Prostate gland (tissue), 2 donors: ENCODE results near the gene CRYBG1. TPM values are rescaled to one million over a fixed set of nuclear protein-coding genes. Genes with fewer than 3 reads are reported as not detected.
"Not testable (repeated sequence)": the region's sequence is repeated elsewhere in the genome, so short reads cannot be mapped to it uniquely, and the experiment has no call there.

ENCODE experiments used
- DNase-seq: peaks from one replicate; pipeline ENCODE4 v3.0.0-alpha.2; 2019; ENCODE audit warnings: low spot score
- H3K27ac ChIP-seq, 2 donors: fragments of 200-600 bp; sonication (generic); 2 replicates each; pipeline ENCODE4 v1.5.1; 2017 to 2019
- H3K27me3 ChIP-seq: fragments of 200-600 bp; sonication (generic); replicated peaks from 2 replicates; pipeline ENCODE4 v1.5.1; 2019; ENCODE audit not compliant: insufficient read depth
- H3K36me3 ChIP-seq, 2 donors: fragments of 200-600 bp; sonication (generic); 1 replicate in 1 of 2; 2 replicates in 1 of 2; pipeline versions ENCODE4 v1.5.1 to v1.8.1; 2017 to 2019
- H3K4me1 ChIP-seq: fragments of 200-600 bp; sonication (generic); replicated peaks from 2 replicates; pipeline ENCODE4 v1.5.1; 2019
- H3K4me3 ChIP-seq, 2 donors: fragments of 200-600 bp; sonication (generic); 2 replicates each; pipeline ENCODE4 v1.5.1; 2017 to 2019
- H3K9me3 ChIP-seq: fragments of 200-600 bp; sonication (generic); 2 replicates; pipeline ENCODE4 v1.5.1; 2017
- CTCF ChIP-seq, 4 experiments: fragments of 200-600 bp in 2 of 4; fragments of 450-650 bp in 2 of 4; sonication (generic) in 2 of 4; IDR thresholded peaks; 1 replicate in 3 of 4; 2 replicates in 1 of 4; pipeline ENCODE4 v1.5.1; 2016 to 2019; ENCODE audit warnings: antibody characterized with exemption in 4 of 4, mild to moderate bottlenecking in 2 of 4, moderate library complexity in 2 of 4
- POLR2A ChIP-seq: fragments of 450-650 bp; IDR thresholded peaks from one replicate; pipeline ENCODE4 v1.6.1; 2016; ENCODE audit warnings: antibody characterized with exemption, mild to moderate bottlenecking
- POLR2AphosphoS5 ChIP-seq: sonication (generic); formaldehyde crosslinking; IDR thresholded peaks from one replicate; pipeline ENCODE4 v1.6.1; 2017; ENCODE audit warnings: antibody characterized with exemption
- WGBS: methylation state at CpG from one replicate; pipeline ENCODE4 v1.1.5; 2018; 5-methylcytosine and 5-hydroxymethylcytosine counted together
- intact Hi-C: fragments of 100-400 bp; cut with DNase I; formaldehyde crosslinking; loops from one replicate; pipeline ENCODE4 v1.14.2; 2022
- total RNA-seq, 2 donors: library from RNA; depleted of rRNA; stranded (reverse); fragments of >200 nt; gene quantifications; one replicate each; pipeline ENCODE4 v1.1.0, GENCODE V29; 2016

CRYBG1 gene
- total RNA-seq, 2 donors from 2014 or later = 39.9 to 75.4 TPM

DNA sequence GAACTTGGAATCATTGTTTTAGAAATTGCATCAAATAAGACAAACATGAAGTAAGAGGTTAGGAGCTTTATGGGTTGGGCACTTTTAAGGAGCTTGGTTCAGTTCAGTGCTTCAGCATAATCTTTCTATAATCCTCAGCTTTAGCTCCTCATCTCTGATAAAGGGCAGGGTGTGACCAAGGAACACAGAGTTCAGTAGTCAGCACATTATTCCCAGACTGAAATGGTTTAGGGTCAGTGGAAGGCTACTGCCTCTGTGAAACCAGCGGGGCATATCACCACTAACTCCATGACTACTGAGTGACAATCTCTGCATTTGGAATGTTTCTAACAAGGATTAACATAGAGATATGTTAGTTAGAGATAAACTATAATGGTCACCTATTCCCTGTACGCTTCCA lies 36.9 kb downstream of the CRYBG1 start:
- no peak overlapping the region for H3K27ac ChIP-seq
- intact Hi-C loops = no loop called here
- H3K9me3 ChIP-seq = no peaks in the 10 kb centered on the region
- TF ChIP-seq POLR2A (no peak), CTCF (IDR thresholded peaks at IDR 0.05) (no peak), POLR2AphosphoS5 (no peak)
- H3K27me3 ChIP-seq = no peaks in the 10 kb centered on the region
- WGBS = 98% methylated on average over 2 of the region's 2 CpGs
- DNase-seq = no peak
- no peak overlapping the region for H3K4me3 ChIP-seq
- no peaks in the 10 kb centered on the region for H3K36me3 ChIP-seq
- H3K4me1 ChIP-seq = no peaks in the 10 kb centered on the region

- no peaks in the 10 kb centered on the region for H3K4me1 ChIP-seq
- H3K4me3 ChIP-seq = no peak overlapping the region
- intact Hi-C loops = no loop called here
- H3K27me3 ChIP-seq = no peaks in the 10 kb centered on the region
- H3K27ac ChIP-seq = no peak overlapping the region
- DNase-seq = no peak
- no peaks in the 10 kb centered on the region for H3K36me3 ChIP-seq
- TF ChIP-seq POLR2A = no peak
- TF ChIP-seq POLR2AphosphoS5 = peak; percentile 38
- WGBS = 47% methylated on average over 3 of the region's 3 CpGs
- no peaks in the 10 kb centered on the region for H3K9me3 ChIP-seq
These were observed 38.1 kb downstream of the CRYBG1 start for GRCh38 chr6:106398621-106399020.

DNA sequence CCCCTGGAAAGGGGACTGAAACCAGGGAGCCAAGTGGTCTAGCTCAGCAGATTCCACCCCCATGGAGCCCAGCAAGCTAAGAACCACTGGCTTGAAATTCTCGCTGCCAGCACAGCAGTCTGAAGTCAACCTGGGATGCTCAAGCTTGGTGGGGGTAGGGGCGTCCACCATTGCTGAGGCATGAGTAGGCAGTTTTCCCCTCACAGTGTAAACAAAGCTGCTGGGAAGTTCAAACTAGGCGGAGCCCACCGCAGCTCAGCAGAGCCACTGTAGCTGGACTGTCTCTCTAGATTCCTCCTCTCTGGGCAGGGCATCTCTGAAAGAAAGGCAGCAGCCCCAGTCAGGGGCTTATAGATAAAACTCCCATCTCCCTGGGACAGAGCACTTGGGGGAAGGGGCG lies 44.5 kb downstream of the CRYBG1 start:
- WGBS = 93% methylated on average over 5 of the region's 5 CpGs
- H3K4me1 ChIP-seq, H3K27ac ChIP-seq: not testable (repeated sequence)

GRCh38 chr6:106411056-106411455 lies 50.5 kb downstream of the CRYBG1 start:
- Histone ChIP-seq H3K27me3 (no peaks in the 10 kb centered on the region), H3K27ac (peak overlapping the region; percentile 61 to 77), H3K4me3 (no peak overlapping the region), H3K36me3 (no peaks in the 10 kb centered on the region), H3K4me1 (peaks cover 11% of the 10 kb centered on the region), H3K9me3 (no peaks in the 10 kb centered on the region)
- 36% methylated on average over 3 of the region's 3 CpGs for WGBS
- intact Hi-C loops = no loop called here
- TF ChIP-seq POLR2A (no peak), POLR2AphosphoS5 (peak; percentile 17), CTCF (IDR thresholded peaks at IDR 0.05) (no peak)
- no peak for DNase-seq

More for the DNA sequence above, 44.5 kb downstream of the CRYBG1 start:
- DNase-seq, H3K27me3 ChIP-seq, H3K4me3 ChIP-seq, intact Hi-C loops, H3K9me3 ChIP-seq, H3K36me3 ChIP-seq: not testable (repeated sequence)

GRCh38 chr6:106411643-106412200 lies 51.2 kb downstream of the CRYBG1 start:
- Histone ChIP-seq H3K4me1 (peaks cover 11% of the 10 kb centered on the region), H3K27me3 (no peaks in the 10 kb centered on the region), H3K36me3 (no peaks in the 10 kb centered on the region), H3K27ac (peak overlapping the region; percentile 61 to 77), H3K9me3 (no peaks in the 10 kb centered on the region), H3K4me3 (no peak overlapping the region)
- DNase-seq = no peak
- TF ChIP-seq CTCF (IDR thresholded peaks at IDR 0.05) (no peak), POLR2A (no peak), POLR2AphosphoS5 (no peak)
- intact Hi-C loops = no loop called here
- WGBS = 49% methylated on average over 6 of the region's 6 CpGs

DNA sequence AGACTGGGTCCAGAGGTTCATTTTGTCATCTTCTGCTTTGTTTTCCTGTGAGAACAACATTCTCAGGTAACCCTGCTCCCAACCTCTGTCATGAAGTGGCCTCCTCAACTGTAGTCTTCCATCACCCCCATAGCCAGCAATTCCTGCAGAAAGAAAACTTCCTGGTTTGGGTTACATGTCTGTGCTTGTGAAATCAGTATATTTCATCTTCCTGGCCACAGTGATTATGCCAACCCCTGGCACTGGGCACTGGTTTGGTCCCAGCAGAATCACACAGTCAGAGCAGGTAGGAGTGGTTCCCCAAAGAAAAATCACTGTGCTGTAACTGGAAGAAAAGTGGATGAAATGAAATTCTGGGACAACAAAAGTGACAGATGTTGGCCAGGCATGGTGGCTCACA lies 52.5 kb downstream of the CRYBG1 start:
- peak overlapping the region; percentile 30 to 49 for H3K27ac ChIP-seq
- no peak overlapping the region for H3K4me3 ChIP-seq
- H3K27me3 ChIP-seq = no peaks in the 10 kb centered on the region
- H3K36me3 ChIP-seq = no peaks in the 10 kb centered on the region
- peak; percentile 58 for DNase-seq
- no peak for TF ChIP-seq CTCF (IDR thresholded peaks at IDR 0.05)
- peak; percentile 48 for TF ChIP-seq POLR2AphosphoS5
- intact Hi-C loops = no loop called here
- H3K4me1 ChIP-seq = peaks cover 11% of the 10 kb centered on the region
- no peaks in the 10 kb centered on the region for H3K9me3 ChIP-seq
